GM21423 (cell line): Measurements from ENCODE around the gene C15orf39.

ENCODE experiments used
- ATAC-seq: cut with Tn5 transposase; IDR thresholded peaks from one replicate; pipeline ENCODE4 v1.9.1; 2021; ENCODE audit warnings: mild to moderate bottlenecking, moderate library complexity; ENCODE audit not compliant: unreplicated experiment

C15orf39 gene

DNA sequence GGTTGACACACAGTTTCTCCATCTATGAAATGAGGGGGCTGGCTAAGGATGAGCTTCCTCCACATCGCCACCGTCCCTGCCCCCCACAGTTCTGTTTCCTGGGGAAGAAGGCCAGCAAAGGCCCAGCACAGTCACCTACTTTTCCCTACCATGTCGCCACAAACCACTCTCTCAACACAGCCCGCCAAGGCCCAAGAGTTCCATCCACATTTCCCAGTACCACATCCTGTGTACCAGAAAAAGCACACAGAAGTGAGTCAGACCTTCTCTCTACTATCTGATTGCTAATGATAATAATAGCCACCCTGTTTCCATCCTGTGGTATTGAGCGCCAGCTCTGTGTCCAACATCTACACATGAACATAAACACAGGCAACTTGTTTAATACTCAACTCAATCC, 30.3 kb upstream of the C15orf39 start:
- no peak for ATAC-seq

DNA sequence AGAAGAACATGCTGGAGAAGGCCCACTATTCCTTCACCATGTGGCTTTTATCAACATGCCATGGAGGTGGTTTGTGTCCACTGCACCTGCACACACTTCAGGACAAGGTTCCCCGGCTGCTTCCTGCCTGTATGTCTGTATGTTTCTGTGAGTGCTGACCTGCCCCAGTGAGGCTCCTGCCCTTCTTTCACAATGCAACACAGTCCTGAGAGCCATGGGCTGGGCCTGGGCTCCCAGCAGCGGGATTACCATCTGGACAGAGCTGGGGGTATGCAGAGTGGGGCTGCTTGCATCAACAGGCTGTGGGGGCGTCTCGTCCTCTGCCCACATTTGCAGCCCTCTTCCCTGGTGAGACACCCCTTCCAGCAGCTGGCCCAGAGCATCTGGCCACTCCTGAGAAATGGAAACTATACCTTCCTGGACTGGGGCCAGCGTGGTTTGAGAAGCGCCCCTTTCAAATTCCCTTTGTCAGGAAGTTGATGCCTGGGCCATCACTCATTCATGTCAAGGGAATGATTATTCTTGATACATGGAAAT, 29.3 kb upstream of the C15orf39 start:
- ATAC-seq: no peak

DNA sequence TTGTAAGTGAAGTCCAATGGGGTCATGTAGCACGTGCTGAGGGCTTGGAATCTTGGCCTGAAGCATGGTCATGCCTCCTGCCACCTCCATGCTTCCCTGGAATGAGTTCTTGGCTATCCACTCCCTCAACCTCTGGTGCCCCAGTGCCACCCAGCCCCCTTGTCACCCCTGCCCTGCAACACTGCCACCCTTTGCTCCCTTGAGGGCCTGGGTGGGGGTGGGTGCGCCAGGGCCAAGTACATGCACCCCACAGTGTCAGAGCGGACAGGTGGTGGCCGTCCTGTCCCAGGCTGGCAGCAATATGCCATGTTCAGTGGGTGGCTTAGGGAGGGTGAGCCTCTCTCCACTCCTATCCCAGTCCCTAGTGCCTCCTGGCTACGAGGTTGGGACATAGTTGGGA, 27.6 kb upstream of the C15orf39 start:
- no peak for ATAC-seq

DNA sequence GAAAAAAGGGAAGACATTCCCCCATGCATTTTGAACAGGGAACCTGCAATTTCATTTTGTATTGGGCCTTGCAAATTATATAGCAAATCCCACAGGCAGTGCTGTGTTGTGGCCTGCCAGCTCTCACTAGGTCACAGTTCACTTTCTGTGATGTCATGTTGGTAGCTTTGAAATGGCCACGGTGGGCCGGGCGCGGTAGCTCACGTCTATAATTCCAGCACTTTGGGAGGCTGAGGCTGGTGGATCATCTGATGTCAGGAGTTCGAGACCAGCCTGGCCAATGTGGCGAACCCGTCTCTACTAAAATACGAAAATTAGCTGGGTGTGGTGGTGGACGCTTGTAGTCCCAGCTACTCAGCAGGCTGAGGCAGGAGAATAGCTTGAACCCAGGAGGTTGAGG, 27.0 kb upstream of the C15orf39 start:
- no peak for ATAC-seq

DNA sequence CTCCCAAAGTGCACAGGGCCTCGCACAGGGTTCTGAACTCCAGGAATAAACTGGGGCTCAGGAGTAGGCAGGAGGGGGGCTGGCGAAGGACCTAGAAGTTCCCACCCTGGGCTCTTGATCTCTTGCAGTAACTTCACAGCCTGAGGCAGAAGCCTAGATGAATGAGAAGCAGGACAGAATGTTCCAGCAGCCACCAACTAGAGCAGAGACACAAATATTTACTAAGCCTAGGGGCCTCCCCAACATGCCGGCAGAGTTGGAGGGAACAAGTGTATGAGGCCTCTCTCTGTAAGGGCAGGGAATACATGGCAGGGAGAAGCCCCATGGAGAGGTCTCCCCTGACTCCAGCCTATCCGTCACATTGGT, 25.3 kb upstream of the C15orf39 start:
- no peak for ATAC-seq

DNA sequence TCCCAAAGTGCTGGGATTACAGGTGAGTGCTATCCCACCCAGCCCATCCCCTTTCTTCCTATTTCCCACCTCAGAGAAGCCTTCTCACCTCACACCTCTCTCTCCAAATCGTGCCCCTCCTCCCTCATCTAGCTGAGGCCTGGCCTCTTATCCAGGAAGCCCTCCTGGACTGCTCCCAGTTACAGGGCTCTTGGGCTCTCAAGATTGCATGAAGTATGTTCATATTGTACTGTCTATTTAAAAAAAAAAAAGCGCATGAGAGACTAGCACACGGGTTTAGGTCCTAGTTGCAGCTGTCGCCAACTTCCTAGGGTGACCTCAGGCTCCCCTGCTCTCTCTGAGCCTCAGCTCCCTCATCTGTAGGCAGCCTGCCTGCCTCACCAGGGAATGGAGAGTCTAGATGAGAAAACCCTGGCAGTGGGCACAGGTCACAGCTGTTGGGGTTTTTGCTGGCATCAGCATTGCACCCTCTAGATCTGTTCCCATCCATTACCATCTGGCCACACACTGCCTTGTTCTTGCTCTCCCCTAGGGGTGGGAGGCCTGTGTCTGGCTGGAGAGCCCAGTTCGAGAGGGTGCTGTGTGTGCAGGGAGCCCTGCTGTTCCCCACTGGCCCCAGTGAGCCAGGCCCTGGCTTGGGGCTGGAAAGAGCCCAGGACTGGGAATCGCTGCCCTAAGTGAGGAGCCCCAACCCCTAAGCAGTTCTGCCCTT, 24.2 kb upstream of the C15orf39 start:
- ATAC-seq: no peak

DNA sequence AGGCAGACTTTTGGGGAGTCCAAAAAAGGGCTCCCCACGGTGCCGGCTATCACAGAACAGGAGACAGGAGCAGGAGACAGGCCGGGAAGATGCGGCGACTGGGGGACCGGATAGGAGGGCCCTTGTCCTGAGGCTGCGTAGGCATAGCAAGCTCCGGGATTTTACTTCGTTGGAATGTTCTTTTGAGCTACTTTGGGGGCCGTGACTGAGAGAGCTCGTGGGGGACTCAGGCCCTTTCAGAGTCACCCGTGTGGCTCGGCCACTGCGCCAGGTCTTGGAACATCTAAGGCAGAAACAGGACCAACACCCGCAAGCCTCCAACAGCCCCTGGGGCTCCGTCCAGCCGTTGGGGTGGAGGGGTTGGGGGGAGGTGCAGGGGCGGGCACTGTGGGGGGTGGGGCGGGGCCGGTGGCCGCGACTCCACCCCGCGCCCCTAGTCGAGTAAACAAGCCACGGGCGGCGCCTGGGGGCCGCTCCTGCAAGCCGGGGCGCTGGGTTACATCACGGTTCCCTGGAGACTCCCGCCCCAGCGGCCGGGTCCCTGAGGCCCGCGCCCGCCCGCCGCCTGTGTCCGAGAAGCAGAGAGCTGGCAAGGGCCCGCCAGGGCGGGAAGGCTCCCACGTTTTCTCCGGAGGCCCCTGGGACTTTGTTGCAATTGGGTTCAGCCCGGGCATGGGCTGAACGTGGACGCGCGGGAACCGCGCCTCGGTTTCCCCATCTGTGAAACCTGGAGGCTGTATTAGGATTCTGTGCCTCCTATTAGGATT, 23.3 kb upstream of the C15orf39 start:
- no peak for ATAC-seq

DNA sequence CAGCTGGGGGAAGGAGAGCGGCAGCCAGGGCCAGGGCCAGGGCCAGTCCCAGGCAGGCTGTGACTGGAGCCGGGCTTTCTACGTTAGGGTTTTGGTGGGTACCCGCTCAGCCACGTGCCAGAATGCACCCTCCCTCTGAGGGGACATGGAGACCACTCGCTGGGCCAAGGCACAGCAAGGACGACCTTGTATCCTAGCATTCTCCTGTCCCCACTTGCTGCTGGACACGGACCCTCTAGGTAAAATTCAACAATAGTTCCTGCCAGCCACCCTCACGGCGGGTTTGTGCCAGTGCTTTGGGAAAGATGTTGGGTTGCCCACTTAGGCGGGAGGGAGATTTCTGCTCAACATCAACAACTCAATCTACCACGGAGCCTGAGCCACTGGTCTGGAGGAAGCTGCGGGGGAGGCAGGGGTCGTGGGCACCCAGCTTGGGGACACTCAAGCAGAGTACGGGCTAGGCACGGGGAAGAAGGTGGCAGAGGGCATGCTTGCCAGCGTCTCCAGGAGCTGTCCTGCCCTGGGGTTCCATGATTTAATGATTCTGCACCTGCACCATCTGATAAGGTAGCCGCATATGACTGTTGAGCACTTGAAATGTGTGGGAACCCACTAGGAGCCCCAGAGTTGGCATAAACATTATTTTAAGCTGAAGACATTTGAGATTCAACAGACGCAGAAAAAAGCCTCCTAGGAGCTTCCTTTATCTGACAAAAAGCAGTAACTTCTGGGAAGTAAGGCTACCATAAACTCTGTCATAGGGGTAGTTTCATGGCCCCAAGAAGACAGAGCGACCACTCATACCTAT, 22.5 kb upstream of the C15orf39 start:
- ATAC-seq: no peak

DNA sequence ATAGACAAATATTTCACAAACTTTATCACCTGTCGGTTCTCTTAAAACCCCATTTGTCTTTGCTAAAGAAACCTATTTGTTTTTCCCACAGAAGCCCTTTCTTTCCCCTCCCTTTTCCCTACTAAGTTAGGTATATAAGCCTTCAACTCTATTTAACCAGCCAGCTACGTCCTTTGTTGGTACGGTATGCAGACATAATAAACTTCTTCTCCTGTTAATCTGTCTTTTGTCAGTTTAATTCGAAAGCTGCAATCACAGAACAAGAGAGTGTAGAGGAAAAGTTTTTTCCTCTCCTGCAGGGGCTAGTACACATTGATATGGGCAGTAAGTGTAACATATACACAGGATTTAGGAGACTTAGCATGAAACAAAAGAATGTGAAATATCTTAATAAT, 21.9 kb upstream of the C15orf39 start:
- ATAC-seq: no peak

DNA sequence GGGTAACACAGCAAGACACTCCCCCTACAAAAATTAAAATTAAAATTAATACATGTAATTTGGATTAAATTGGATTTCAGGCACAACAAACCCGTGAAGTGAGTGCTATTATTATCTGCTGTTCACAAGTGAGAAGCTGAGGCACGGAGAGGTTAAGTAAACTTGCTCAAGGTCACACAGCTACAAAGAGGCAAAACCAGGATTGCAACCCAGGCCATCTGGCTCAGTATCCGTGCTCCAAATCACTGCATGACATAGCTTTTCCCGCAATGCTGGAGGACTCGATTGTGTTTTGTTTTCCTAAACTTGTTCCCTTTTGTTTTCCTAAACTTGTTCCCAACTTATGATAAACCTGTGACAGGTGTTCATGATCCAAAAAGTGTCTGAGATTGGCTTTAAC, 19.9 kb upstream of the C15orf39 start:
- no peak for ATAC-seq

DNA sequence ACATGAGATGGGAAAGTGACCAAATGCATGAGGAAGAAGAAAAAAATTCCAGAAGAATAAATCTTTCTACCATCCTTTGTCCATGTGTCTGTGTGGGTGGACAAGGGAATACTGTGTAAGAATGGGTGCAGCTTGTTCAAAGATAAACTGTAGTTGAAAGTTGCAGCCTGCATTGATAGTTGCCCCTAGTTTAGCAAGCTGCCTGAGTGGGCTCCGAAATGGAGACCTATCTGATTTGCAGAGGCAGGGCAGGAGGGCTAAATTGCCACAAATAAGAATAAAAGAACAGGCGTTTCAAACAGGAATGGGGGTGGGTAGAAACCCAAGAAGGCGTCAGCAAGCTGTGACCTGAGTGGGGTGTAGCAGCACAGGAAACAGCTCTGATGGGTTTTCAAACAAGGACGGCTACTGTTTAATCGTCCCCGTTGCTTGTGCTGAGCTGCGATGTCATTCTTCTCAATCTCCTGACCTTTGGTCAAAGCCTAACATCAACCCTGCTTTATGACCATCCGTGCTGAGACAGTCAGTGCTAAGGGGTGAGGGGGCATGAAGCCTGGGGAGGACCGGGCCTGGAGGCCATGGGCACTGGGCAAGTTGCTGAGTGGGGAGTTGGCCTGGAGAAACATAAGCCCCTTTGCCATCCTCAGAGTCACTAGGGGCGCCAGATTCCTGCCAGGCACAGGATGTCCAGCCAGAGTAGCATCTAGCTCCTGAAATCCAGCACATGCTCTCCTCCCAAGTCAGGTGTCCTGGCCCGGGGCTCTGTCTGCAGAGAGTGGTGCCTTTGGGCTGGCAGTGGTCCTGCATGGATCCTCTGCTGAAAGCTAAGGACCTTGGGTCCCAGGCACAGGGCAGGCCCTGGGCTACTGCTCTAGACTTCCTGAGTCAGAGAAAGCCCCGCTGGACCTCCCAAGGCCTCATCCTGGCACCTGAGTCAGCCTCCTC, 19.2 kb upstream of the C15orf39 start:
- no peak for ATAC-seq

DNA sequence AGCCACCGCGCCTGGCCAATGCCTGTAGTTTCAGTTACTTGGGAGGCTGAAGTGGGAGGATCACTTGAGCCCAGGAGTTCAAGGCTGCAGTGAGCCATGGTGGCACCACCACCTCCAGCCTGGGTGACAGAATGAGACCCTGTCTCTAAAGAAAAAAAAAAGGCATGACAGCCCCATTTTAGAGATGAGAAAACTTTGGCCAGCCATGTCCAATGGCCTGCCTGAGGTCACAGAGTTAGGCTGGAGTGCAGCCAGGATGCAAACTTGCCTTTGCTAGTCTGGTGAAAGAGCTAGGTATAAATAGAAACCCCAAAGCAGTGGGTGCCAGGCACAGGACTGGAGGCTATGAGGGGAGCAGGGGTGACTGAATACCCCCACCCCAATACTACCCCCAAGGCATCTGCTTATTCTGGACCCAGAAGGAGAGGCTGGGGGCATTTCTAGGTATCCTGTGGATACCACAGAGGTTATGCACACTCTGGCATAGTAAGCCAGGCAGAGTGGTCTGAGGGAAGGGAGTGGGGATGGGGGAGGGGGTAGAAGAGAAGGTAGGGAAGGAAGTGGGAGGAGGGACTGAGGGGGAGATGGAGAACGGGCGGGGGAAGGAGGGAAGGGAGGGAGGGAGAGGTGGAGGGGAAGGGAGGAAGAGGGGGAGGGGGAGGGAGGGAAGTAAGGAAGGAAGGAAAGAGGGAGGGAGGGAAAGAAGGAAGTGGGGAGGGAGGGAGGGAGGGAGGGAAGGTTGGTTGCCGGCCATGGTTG, 16.2 kb upstream of the C15orf39 start:
- no peak for ATAC-seq

DNA sequence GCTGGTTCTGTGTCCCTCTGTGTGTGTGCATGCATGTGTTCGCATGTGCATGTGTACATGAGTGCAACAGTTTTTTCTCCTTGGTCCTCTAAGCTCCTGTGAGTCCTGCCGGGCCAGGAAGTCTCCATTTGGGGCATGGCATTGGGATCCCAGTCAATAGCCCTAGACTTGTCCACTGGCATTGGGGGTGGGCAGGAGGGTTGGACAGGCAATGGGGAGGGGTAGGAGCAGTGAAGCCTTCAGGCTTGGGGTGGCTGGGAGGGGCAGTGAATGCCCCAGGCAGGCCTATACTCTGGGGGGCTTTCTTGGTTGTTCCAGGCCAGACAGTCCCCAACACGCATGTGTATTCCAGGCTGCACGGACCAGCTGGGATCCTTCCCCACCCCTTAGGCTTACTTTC, 15.6 kb upstream of the C15orf39 start:
- no peak for ATAC-seq

DNA sequence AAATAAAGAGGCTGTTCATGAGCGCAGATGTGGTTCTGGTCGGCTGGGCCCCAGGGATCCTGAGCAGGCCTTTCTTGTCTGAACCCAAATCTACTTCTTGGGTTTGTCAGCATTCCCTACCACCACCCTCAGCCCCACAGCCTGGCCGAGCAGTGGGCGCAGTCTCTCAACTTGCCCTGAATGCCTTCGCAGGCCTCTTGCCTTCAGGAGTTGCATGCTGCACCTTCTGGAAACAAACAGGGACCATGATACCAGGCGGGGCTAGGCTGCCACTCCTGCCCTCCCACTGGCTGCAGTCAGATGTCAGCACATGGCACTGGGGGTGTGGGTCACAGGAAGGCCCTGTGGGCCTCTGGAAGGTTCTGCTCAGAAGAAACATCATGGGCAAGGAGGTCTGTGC, 13.2 kb upstream of the C15orf39 start:
- no peak for ATAC-seq

DNA sequence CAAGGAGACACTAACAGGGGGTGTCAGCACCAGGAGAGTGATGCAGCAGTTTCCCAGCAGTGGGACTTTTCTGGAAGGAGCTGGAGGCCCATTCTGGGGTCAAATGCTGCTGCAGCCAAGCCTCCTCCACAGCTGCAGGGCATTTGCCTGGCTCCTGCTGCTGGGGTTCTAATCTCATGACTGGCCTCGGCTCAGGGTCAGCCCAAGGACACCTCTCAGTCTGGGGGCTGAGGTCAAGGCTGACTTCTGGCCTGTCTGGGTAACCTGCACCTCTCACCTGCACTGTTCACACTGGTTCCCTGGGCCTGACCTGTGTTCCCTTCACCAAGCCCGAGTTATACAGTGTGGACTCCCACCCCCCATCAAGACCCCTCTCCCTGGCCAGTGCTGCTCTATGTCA, 10.4 kb upstream of the C15orf39 start:
- no peak for ATAC-seq

DNA sequence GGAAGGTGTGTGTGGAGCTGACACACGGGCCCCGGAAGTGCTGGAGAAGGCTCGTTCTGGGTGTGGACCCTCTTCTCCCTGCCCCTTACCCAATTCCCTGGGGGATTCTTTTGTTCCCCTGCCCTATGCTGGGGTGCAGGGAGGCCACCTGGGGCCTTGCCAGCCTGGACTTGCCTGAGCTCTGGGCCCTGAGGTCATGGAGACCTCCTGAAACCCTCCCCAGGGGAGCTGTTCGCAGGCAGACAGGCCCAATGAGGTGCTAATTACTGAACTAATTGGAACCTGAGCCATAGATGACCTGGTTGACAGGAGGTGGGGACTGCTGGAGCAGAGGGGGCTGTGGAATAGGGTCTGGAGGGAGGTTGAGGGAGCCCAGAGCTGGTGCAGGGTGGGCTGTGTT, 9.4 kb upstream of the C15orf39 start:
- no peak for ATAC-seq

DNA sequence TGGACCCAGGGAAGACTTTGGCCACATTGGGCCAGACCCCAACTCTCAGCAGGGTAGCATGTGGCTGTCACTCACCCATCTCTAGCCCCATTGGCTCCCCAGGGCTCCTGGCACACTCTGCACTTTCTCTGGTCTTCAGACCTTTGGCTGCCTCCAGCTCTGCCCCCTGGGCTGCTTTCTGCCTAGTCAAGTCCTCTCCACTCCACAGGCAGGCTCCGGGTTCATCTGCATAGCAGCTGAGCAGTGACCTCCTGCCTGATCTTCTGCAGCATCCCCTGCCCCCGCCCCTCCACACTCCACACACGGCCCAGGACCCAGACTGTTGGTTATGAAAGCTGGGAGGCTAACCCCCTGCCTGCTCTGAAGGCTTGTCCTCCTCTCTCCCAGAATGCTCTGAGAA, 8.4 kb upstream of the C15orf39 start:
- no peak for ATAC-seq

DNA sequence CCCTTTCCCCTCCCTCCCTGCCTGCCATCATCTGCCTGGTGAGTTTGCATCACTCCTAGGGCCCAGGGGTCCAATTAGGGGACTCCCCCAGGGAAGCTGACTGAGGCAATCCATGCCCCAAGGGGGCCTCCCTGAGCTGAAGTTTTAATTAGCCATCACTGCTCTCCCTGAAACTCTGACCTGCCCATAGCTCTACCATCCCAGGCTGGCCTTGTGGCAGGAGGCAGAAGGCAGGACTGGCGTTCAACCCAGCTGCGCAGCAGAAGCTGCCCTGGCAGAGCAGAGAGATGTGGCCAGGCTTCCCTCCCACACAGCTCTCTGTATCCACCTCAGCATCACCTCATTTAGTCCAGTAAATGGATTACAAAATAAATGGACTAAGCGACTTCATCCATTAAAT, 7.7 kb upstream of the C15orf39 start:
- ATAC-seq: no peak

DNA sequence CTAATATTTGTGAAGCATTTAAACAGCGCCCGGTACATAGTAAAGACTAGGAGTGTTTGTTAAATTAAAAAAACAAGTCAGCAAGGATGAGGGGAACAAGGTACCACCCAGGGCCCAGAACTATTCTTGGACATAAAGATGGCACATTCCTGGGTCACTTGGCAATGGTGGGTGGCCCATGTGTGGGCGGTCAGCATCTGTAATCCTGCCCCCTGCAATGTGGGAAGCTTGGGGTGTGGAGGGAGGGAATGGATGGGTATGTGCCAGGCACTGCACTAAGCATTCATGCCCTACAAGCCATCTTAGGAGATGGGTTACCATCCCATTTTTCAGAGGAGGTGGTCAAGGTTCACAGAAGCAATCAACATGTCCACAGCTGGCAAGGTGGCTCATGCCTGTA, 7.3 kb upstream of the C15orf39 start:
- no peak for ATAC-seq
